Esophagus squamous epithelium (tissue), 5 donors: ENCODE results near the gene WDR77. TPM values are rescaled to one million over a fixed set of nuclear protein-coding genes. Genes with fewer than 3 reads are reported as not detected.

Experiments
- DNase-seq: peaks from one replicate; lab custom pipeline; 2025; lab: John Stamatoyannopoulos, UW
- H3K27ac ChIP-seq, 4 donors: fragments of 200-600 bp; sonication (generic); one replicate each; pipeline ENCODE4 v1.5.1; 2016 to 2019; ENCODE audit warnings: mild to moderate bottlenecking in 1 of 4
- H3K27me3 ChIP-seq, 4 donors: fragments of 200-600 bp; sonication (generic); 1 replicate in 3 of 4; 2 replicates in 1 of 4; pipeline versions ENCODE4 v1.5.1 to v1.6.0; 2017 to 2021; ENCODE audit warnings: antibody characterized with exemption in 1 of 4
- H3K36me3 ChIP-seq, 3 donors: fragments of 200-600 bp; sonication (generic); one replicate each; pipeline ENCODE4 v1.5.1; 2016 to 2019
- H3K4me1 ChIP-seq, 3 donors: fragments of 200-600 bp; sonication (generic); one replicate each; pipeline ENCODE4 v1.5.1; 2017 to 2019
- H3K4me3 ChIP-seq, 4 donors: fragments of 200-600 bp; sonication (generic); 1 replicate in 3 of 4; 2 replicates in 1 of 4; pipeline ENCODE4 v1.5.1; 2016 to 2019; ENCODE audit warnings: mild to moderate bottlenecking in 2 of 4, moderate library complexity in 1 of 4
- H3K9me3 ChIP-seq, 3 donors: fragments of 200-600 bp; sonication (generic); one replicate each; pipeline ENCODE4 v1.5.1; 2016 to 2019
- POLR2A ChIP-seq, 4 donors: fragments of 450-650 bp; IDR thresholded peaks; one replicate each; pipeline ENCODE4 v1.6.1; 2017; ENCODE audit warnings: antibody characterized with exemption in 4 of 4, mild to moderate bottlenecking in 4 of 4, moderate library complexity in 3 of 4
- WGBS, 2 donors: methylation state at CpG; one replicate each; pipeline ENCODE4 v1.1.5; 2018; 5-methylcytosine and 5-hydroxymethylcytosine counted together
- intact Hi-C: fragments of 100-400 bp; cut with DNase I; formaldehyde crosslinking; loops from one replicate; pipeline ENCODE4 v1.15.0; 2022
- total RNA-seq, 4 donors: library from RNA; depleted of rRNA; stranded (reverse); fragments of >200 nt; gene quantifications; one replicate each; pipeline ENCODE4 v1.1.0, GENCODE V29; 2016
- TF ChIP-seq, protein P1 (sequence below), 6 experiments: fragments of 450-650 bp in 4 of 6; fragments of 200-600 bp in 2 of 6; sonication (generic) in 2 of 6; IDR thresholded peaks; one replicate each; pipeline ENCODE4 v1.5.1; 2016 to 2019; ENCODE audit warnings: antibody characterized with exemption in 6 of 6, mild to moderate bottlenecking in 4 of 6, moderate library complexity in 4 of 6
- donor health status: DM: yes; HTN: yes; CAD: no.

Gene WDR77
- total RNA-seq, 4 donors from 2014 or later = 28.7 to 44.3 (median 38.7) TPM

DNA sequence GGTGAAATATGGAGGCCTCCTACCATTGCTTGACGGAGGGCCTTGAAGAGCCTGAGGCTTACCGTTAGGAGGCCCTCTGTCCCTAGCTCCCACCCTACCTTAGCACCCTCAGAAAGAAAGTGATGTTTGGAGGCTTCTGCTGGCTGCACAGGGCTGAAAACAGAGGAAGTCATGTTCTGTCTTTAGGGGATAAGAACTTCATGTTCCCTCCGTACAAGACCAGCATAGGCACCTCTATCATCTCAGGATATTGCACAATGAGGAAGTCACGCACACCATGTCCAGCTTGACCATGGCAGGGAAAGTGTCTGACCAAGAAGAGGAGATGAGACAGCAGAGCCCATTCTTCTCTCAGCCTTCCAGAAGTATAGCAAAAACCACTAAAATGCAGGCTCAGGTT lies 40.5 kb upstream of the WDR77 start:
- TF ChIP-seq, protein P1, sequence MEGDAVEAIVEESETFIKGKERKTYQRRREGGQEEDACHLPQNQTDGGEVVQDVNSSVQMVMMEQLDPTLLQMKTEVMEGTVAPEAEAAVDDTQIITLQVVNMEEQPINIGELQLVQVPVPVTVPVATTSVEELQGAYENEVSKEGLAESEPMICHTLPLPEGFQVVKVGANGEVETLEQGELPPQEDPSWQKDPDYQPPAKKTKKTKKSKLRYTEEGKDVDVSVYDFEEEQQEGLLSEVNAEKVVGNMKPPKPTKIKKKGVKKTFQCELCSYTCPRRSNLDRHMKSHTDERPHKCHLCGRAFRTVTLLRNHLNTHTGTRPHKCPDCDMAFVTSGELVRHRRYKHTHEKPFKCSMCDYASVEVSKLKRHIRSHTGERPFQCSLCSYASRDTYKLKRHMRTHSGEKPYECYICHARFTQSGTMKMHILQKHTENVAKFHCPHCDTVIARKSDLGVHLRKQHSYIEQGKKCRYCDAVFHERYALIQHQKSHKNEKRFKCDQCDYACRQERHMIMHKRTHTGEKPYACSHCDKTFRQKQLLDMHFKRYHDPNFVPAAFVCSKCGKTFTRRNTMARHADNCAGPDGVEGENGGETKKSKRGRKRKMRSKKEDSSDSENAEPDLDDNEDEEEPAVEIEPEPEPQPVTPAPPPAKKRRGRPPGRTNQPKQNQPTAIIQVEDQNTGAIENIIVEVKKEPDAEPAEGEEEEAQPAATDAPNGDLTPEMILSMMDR (IDR thresholded peaks at IDR 0.05) = no peak
- peak in 1 of 4 donors; percentile 36 for TF ChIP-seq POLR2A (IDR thresholded peaks at IDR 0.05)
- Histone ChIP-seq H3K27me3 (no peaks in the 10 kb centered on the region), H3K27ac (peak overlapping the region in 3 of 4 donors; percentile 47 to 57 (median 51)), H3K4me3 (no peak overlapping the region), H3K36me3 (no peaks in the 10 kb centered on the region), H3K4me1 (no peaks in the 10 kb centered on the region), H3K9me3 (no peaks in the 10 kb centered on the region)
- 51 to 69% methylated on average over 2 to 4 of the region's 4 CpGs for WGBS, 2 donors
- no peak for DNase-seq
- intact Hi-C loops = no loop called here

DNA sequence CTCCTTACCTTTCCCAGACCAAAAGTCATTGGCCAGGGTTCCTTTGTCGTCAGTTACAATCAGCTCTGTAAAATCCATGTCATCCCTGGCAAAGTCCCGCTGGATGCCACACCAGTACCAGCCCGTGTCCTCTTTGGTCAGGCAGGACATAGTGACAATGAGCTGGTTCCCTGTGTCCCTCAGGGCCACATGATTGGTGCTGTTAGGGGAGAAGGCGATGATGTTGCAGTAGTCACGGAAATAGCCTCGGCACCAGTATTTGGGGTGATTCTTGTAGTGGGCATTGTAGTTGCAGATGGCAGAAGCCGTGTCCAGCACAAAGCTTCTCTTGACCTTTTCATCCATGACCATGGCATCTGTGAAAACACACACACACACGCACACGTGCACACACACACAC lies 39.6 kb upstream of the WDR77 start:
- Histone ChIP-seq H3K36me3 (no peaks in the 10 kb centered on the region), H3K4me1 (no peaks in the 10 kb centered on the region), H3K9me3 (no peaks in the 10 kb centered on the region), H3K27me3 (no peaks in the 10 kb centered on the region), H3K27ac (peak overlapping the region in 2 of 4 donors; percentile 47 to 57), H3K4me3 (peak overlapping the region in 1 of 4 donors; percentile 8)
- TF ChIP-seq, protein P1 (IDR thresholded peaks at IDR 0.05) = no peak
- no peak for TF ChIP-seq POLR2A (IDR thresholded peaks at IDR 0.05)
- DNase-seq = no peak
- intact Hi-C loops = no loop called here
- WGBS, 2 donors = 85 to 97% methylated on average over 3 to 4 of the region's 9 CpGs

DNA sequence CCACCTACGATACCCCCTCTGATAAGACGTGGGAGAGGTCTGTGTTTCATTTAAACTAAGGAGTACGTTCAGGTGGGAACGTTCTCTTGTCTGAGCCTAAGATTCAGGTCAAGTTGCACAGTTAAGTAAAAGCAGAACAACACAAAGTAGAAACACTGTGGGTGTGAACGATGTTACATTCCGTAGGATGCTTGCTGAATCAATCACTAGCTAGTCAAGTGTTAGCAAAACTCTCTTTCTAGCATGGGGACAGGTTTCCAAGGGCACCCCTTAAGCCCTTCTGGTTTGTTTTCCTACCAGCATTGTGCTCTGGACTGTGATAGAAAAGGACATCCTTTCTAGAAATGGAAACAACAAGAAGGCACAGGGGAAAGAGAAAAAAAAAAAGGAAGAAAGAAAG lies 38.1 kb upstream of the WDR77 start:
- intact Hi-C loops = no loop called here
- DNase-seq = no peak
- TF ChIP-seq, protein P1 (IDR thresholded peaks at IDR 0.05) = no peak
- TF ChIP-seq POLR2A (IDR thresholded peaks at IDR 0.05) = no peak
- H3K4me1 ChIP-seq = no peaks in the 10 kb centered on the region
- no peaks in the 10 kb centered on the region for H3K9me3 ChIP-seq
- 71 to 89% methylated on average over 6 of the region's 6 CpGs for WGBS, 2 donors
- H3K27ac ChIP-seq = no peak overlapping the region
- H3K36me3 ChIP-seq = no peaks in the 10 kb centered on the region
- H3K4me3 ChIP-seq = no peak overlapping the region
- H3K27me3 ChIP-seq = no peaks in the 10 kb centered on the region

DNA sequence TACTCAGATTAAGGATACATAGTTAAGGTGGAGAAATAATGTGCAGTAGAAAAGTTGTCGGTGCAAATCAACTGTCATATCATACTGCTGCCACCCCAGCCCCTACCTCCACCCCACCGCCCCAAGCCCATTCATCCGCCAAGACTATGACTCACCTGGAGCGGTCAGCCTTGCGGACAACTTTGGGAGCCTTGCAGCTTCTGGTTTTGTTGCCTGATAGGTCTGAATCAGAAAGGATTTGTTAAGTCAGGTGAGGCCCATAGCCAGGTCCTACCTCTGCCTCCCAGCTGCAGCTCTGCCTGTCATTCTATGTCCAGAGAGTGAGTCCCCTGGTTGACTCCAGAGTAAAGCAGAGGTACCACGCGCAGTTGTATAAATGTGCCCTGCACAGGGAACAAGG lies 37.4 kb upstream of the WDR77 start:
- no peak for DNase-seq
- Histone ChIP-seq H3K4me1 (no peaks in the 10 kb centered on the region), H3K27ac (no peak overlapping the region), H3K27me3 (no peaks in the 10 kb centered on the region), H3K36me3 (no peaks in the 10 kb centered on the region), H3K4me3 (no peak overlapping the region), H3K9me3 (no peaks in the 10 kb centered on the region)
- intact Hi-C loops = no loop called here
- 79 to 89% methylated on average over 4 to 5 of the region's 7 CpGs for WGBS, 2 donors
- TF ChIP-seq POLR2A (IDR thresholded peaks at IDR 0.05) = no peak
- TF ChIP-seq, protein P1 (IDR thresholded peaks at IDR 0.05) = no peak

DNA sequence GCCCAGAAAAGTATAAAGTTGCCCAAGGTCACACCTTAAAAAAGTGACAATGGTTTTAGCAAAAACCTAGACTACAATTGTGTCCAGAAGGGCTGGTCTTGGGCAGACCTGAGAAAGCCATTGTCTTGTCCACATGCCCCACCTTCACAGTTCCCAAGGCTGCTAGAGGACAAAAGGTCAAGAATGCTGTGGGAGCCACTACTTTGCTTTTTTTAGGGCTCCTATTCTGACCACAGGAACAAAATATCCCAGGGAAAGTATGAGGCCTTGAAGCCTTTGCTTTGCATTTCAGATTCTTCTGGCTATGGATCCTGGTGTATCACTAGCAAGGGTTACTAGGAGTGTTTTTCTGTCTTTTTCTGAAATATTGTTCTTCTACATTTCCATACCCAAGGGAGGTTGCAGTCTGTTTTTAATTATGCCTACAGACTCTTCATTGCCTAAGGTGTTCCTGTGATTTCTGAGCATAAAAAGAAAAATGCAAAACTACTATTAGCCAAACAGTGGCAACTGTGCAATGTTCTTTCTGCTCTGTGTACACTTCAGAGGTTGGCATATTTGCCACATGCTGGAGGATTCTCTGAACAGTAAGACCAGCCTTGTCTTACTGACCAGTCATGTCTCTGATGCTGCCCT lies 35.5 kb upstream of the WDR77 start:
- H3K27ac ChIP-seq = no peak overlapping the region
- no peak for TF ChIP-seq POLR2A (IDR thresholded peaks at IDR 0.05)
- TF ChIP-seq, protein P1 (IDR thresholded peaks at IDR 0.05) = no peak
- no peaks in the 10 kb centered on the region for H3K27me3 ChIP-seq
- no peaks in the 10 kb centered on the region for H3K4me1 ChIP-seq
- H3K36me3 ChIP-seq = no peaks in the 10 kb centered on the region
- intact Hi-C loops = no loop called here
- no peak for DNase-seq
- no peak overlapping the region for H3K4me3 ChIP-seq
- H3K9me3 ChIP-seq = no peaks in the 10 kb centered on the region
